T47D (cell line): ENCODE measurements around the gene SPECC1L.
"Not testable (repeated sequence)": the region's sequence is repeated elsewhere in the genome, so short reads cannot be mapped to it uniquely, and the experiment has no call there.

Source experiments
- DNase-seq, 2 experiments: peaks; one replicate each; pipeline versions ENCODE4 v3.0.0 to v3.0.0-alpha.2; 2011 to 2012; ENCODE audit warnings: low read depth in 1 of 2, low spot score in 1 of 2
- JUND ChIP-seq: IDR thresholded peaks from 2 replicates; pipeline ENCODE4 v1.6.1; 2012; ENCODE audit warnings: low read depth
- in situ Hi-C: cut with HindIII; loops from 2 replicates; pipeline ENCODE4 v1.10.0; 2016; ENCODE audit warnings: low sequenced_read_pairs, low pct_unique_long_range_greater_than_20kb

The SPECC1L gene

DNA sequence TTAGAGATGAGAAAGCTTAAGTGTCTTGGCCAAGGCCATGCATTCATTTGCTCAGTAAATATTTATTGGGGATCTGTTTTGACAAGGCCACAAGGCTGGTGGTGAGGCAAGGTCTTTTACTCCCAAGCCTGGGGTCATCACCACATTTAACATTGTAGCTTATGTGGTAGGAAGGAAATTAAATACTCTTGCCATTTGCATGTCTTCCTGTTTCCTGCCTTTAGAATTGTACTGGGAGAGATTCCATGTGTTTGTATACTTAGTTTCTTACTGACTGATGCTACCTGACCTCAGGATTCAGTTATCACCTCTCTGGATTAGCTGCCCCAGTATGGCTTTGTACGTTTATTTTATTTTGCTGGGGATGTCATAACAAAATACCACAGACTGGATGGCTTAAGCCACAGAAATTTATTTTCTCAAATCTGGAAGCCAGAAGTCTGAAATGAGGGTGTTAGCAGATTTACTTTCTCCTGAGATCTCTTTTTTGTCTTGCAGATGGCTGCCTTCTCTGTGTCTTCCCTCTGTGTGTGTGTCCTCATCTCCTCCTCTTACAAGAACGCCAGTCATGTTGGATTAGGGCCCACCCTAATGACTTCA lies 44.8 kb downstream of the SPECC1L start:
- no peak for TF ChIP-seq JUND
- peak in 1 of 2 experiments; percentile 25 for DNase-seq
- in situ Hi-C loops = no loop called here

GRCh38 chr22:24316264-24316663 lies 45.6 kb downstream of the SPECC1L start:
- in situ Hi-C loops, DNase-seq: not testable (repeated sequence)

GRCh38 chr22:24317511-24317910 lies 46.9 kb downstream of the SPECC1L start:
- in situ Hi-C loops, DNase-seq: not testable (repeated sequence)

DNA sequence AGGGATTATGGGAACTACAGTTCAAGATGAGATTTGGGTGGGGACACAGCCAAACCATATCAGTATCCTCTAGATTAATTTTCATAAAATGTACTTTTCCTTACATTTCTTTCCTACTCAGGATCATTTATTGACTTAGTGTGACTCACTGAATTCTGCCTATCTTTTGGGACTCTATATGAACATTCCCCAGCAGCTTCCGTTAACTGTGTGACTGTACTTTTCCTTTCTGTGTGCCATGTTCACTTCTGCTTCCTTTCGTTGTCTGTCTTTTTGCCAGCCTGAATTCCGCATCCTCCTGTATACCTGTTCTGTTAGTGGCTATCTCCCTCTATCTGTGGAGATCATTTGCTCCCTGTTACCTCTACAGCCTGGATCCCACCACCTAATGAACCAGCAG lies 48.8 kb downstream of the SPECC1L start:
- TF ChIP-seq JUND = no peak
- in situ Hi-C loops = no loop called here
- no peak for DNase-seq

- in situ Hi-C loops = no loop called here
- no peak for DNase-seq
- TF ChIP-seq JUND = no peak
Measured at GRCh38 chr22:24321999-24322398, 51.4 kb downstream of the SPECC1L start.

GRCh38 chr22:24322522-24322921 lies 51.9 kb downstream of the SPECC1L start:
- TF ChIP-seq JUND = no peak
- DNase-seq = no peak
- in situ Hi-C loops = no loop called here

GRCh38 chr22:24323233-24323632 lies 52.6 kb downstream of the SPECC1L start:
- TF ChIP-seq JUND = no peak

GRCh38 chr22:24323695-24324094 lies 53.1 kb downstream of the SPECC1L start:
- TF ChIP-seq JUND = no peak
- no peak for DNase-seq
- in situ Hi-C loops = no loop called here

More at GRCh38 chr22:24323233-24323632, 52.6 kb downstream of the SPECC1L start:
- in situ Hi-C loops = no loop called here
- DNase-seq = no peak

DNA sequence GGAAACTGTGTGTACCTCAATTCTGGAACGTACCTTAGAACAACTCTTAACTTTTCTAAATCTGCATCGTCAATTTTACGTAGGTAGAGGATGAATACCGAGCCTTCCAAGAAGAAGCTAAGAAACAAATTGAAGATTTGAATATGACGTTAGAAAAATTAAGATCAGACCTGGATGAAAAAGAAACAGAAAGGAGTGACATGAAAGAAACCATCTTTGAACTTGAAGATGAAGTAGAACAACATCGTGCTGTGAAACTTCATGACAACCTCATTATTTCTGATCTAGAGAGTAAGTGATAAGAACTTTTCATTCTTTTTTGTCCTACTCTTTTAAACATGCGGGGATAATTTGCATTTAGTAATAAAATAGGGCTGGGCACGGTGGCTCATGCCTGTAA lies 53.5 kb downstream of the SPECC1L start:
- in situ Hi-C loops = no loop called here
- no peak for DNase-seq
- TF ChIP-seq JUND = no peak

DNA sequence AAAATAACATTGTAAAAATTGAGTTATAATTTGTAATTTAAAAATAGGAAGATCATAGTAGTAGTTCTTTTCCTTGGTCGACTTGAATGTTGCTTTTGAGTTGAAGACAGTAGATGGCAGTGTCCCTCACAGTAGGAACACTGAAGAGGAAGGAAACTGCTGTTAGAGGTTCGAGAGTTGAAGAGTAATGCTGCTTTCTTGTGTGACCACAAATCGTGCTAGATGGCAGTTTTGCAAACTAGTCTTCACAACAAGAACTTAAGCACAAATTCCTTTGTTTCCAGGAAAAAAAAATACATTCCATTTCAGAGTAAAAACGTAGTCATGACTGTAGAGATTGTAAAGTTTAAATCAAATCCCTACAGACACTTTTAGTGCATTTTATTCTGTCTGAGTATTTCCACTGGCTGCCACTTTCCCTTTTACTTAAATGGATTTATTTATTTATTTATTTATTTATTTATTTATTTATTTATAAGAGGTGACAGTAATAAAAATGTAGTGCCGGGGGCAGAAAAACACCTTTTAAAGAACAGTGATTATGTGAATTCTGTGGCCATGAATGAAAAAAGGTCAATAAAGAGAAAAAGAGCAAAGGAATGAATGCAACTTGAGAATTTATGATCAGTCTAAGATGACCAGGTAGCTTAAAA lies 54.6 kb downstream of the SPECC1L start:
- in situ Hi-C loops = no loop called here
- TF ChIP-seq JUND = no peak
- DNase-seq = peak; percentile 37 to 78

DNA sequence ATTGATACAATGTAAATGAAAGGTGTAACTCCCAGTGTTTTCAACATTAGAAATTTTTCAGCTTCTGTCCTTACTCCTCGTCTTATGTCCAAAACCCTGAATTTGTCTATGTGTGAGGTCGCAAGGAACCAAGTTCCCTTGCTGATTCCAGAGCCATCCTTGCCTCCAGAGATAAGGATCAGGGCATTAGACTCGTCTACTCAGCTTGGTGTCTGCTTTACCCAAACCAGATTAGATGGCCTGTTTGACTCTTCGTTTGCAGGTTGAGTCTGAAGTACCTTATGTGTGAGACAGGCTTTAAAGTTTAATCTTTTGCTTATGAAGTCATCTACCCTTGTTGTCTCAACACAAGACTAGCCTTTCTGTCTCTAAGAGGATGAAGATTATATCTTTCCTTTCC lies 55.6 kb downstream of the SPECC1L start:
- DNase-seq = no peak
- in situ Hi-C loops = no loop called here
- TF ChIP-seq JUND = no peak

DNA sequence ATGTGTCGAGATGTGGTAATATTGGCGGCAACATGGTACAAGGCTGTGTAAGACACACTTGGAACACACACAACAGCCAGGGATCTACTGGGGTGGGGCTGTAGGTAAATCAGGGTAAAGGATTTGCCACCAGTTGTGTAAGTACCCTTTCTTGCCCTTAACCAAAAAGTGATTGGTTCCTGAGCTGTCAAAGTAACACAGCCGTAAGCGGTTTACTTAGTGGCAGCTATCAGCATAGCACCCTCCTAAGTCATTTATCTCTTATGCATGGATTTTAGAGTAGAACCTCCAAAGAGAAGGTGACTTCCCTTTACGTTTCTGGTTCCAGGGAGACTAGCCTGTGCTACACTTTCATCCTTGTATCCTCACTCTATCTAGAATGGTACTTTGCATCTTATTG lies 57.2 kb downstream of the SPECC1L start:
- in situ Hi-C loops = no loop called here
- DNase-seq = no peak
- TF ChIP-seq JUND = no peak

- TF ChIP-seq JUND = no peak
- DNase-seq = no peak
- in situ Hi-C loops = no loop called here
Measured at GRCh38 chr22:24329453-24329852, 58.8 kb downstream of the SPECC1L start.

GRCh38 chr22:24330636-24331035 lies 60.0 kb downstream of the SPECC1L start:
- no peak for TF ChIP-seq JUND
- DNase-seq = peak in 1 of 2 experiments; percentile 20
- in situ Hi-C loops = no loop called here
